Left hindlimb (tissue), 1 donor: ENCODE results near the gene TACC2.

ENCODE experiments used
- DNase-seq: peaks from one replicate; pipeline ENCODE4 v3.0.0-alpha.2; 2018

Gene TACC2

DNA sequence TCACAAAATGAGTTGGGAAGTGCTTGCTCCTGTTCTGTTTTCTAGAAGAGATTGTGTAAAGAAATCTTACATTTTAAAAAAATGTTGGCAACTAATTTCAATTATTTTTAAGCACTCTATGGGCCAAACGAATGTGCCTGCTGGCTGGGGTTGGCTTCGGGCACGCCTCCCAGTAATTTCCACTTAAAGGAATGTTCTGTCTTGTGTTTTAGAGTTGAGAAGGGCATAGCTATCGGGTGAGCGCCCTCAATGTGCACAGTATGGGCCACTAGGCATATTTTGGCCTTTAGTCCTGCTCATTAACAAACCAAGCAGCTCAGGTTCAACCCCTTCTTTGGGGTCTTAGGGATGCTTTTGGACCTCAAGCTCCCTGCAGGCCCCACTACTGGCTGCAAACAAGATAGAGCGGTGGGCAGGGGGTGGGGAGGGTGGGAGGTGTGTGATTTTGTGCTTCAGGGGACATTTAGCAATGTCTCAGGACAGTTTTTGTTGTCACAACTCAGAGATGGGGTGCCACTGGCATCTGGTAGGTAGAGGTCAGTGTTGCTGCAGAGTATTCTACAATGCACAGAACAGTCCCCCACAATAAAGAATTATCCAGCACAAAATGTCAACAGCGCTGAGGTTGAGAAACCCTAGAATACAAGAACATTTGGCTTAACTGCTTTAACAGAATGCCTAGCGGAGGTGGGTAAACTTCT lies 40.7 kb downstream of the TACC2 start:
- no peak for DNase-seq

DNA sequence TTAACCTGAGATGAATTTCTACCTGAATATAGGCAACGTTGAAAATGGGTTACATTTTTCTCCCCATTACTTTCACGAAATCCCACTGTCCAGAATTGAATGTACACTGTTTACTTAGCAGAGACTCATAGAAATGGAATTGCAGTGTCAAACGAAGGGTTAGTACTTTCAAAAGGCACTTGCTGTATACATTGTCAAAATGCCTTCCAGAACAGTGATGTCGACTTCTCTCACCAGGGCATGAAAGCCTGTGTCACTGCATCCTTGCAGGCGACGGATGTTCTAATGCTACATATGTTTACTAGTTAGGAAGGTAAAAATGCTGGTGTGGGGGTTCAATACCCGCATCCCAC lies 41.2 kb downstream of the TACC2 start:
- no peak for DNase-seq

DNA sequence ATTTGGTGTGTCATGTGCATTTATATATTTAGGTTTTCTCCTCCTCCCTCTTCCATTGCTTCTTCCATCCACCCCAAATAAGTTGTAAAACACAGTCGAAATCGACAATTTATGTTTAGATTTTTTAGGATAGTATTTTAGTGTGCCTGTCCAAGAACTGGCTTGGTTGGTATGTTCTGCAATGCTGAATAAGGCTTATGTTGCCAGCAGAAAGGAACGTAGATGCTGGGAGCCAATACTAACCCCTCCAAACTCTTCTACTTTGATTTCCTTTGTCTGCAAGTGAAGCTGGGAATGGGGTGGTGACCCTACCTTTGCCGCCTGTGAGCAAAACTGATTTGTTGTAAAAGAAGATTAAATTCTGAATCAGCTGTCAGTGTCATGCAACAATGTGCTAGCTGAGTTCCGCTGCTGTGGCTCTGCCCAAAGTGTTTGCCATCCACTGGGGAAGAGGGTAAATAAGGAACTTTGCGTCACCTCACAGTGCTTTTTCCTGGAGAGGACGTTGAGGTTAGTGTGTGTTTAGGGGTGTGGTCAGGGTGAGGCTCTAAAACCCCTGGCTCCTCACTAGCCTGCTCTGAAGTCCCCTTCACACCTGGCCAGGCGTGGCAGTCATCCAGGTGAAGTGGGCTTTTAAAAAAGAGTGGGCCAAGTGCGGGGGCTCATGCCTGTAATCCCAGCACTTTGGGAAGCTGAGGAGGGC lies 44.4 kb downstream of the TACC2 start:
- no peak for DNase-seq

DNA sequence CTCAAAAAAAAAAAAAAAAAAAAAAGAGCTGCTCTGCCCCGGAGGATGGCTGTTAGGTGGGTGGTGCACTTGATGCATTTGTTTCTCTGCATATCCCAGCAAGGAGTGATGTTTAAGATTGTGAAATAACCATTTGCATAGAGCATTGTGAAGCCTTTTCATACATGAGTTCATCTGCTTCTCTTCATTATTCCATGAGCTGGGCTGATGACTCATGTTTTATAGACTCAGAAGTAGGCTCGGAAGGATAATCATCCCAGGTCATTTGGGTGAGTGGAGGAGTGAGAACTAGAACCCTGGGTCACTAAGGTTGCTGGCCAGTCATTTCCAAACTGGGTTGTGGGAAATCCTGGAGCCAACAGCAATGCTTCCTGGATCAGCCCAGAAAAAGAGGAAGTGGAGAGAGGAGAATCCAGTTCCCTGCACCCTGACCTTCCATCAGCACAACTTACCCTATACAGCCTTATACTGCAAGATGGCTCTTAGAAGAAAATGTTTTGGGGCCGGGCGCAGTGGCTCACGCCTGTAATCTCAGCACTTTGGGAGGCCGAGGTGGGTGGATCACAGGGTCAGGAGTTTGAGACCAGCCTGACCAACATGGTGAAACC lies 45.3 kb downstream of the TACC2 start:
- no peak for DNase-seq

DNA sequence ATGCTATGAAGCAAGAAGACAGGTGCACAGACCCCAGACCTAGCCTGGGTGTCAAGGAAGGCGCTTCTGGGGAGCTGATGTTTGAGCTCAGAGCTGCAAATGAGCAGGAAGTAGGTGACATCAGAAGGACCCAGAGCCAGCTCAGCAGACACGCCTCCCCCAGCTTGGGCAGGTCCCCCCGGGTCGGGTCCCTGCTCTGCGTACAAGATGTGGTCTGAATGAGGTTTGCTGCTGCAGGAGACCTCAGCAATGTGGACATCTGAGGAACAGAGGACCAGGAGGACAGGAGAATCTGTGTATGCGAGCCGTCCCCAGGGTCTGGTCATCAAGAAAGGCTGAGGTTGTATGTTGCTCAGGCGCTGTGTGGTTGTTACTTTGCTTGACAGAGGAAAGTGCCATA lies 51.8 kb downstream of the TACC2 start:
- no peak for DNase-seq

DNA sequence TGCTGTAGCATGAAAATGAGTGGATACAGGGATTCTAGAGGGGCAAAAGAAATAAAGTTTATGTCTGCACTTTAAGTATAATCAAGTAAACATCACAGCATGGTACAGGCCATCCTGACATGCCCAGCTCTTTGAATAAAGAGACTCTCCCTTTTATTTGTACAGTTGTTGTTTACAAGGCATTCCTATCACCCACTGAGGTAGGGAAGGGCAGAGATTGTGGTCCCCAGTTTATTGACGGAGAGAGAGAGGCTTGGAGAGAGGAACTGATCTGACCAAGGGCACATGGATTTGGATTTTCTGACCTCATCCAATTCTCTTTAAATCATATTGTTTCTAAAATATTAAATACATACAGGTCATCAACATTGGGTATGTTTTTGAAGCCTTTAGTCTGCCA lies 53.9 kb downstream of the TACC2 start:
- no peak for DNase-seq

DNA sequence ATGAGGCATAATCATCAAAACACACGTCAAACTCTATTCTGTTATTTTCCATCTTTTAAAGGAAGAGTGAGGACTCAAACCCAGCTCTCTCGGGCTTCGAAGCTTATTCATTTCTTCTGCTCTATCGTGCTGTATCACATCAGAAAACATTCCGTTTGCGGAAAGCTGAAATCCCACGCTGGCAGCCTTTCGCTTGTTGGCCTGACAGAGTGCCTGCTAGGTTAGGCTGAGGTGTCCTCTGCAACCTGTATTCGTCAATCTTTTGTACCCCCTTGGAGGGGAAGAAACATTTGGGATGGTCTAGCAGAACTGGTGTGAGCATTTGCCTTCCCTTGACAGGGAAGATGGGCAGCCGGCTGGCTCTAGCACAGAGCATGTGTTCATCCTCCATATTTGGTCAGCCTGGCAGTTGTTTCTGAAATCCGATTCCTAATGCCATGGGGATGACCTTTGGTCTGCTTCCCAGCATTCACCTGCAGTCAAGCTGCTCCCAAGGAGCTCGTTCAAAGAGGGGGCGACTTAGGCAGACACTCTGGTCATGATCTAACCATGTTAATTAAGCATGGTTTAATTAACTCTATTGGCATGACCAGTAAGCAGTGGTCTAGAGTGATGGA lies 55.2 kb downstream of the TACC2 start:
- DNase-seq: peak; percentile 61

DNA sequence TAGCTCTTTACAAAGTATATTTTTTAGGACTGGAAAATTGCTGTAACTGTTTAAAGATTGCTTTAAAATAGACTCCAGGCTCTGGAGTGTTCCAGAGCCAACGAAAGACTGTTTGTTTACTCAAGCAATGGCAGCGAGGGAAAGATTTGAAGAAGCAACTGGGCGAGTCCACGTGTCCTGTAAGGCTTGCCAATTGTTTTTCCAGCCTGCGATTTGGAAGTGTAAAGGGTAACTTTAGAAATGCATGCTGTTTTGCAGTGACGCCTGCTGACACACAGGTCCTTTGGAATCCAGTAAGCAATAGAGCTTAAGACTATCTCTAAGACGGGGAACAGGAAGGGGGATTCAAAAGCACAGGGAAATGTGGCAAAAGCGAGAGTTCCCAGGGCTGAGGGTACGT lies 55.8 kb downstream of the TACC2 start:
- DNase-seq: peak; percentile 77

DNA sequence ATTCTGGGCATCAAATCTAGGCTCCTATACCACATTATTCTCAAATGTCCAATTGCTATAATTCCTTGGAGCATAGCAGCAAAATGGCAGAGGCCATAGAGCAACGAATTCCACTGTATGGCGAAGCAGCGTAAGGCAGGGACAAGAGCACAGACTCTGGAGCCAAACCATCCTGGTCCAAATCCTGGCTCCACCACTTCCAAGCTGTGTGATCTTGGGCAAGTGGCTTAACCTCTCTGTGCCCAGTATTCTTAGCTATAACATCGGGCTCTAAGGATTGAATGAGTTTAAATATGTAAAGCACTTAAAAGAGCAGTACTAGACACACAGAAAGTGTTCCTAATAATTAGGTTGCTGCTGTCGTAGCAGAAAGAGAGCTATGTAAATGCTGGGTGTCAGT lies 56.2 kb downstream of the TACC2 start:
- DNase-seq: no peak

DNA sequence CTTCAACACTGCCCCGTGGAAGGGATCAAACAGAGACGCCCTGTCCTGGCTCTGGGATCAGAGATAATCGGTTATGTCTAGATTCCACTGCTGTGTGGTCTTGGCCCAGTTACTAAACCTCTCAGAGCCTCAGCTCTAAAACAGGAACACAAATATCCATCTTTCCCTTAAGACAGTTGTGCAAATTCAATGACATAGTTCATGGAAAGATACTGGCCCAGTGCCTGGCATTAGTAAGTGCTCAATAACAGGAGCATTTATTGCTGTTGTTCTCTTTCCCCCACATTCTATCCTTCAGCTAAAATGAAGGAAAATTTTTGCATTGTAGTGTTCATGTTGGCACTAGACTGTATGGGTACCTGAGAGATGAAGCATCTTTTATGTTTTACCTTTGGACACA lies 58.6 kb downstream of the TACC2 start:
- DNase-seq: no peak

DNA sequence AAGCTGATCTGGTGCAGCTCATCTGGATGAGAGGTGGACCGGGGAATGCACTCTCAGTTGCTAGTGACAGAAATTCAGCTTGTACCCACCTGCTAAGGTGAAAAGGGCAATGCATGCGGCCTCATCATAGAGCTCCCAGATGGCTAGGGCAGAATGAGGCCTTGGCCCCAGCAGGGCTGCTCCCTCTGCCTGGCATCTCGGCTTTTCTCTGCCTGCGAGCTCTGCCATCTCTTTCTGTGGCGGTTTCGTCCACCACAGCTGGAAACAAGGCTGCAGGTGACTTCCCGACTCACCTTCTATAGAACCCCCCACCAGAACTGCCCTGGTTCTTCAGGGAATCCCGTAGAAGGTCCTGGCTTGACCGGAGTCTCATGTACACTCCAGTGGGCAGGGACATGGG lies 60.1 kb downstream of the TACC2 start:
- no peak for DNase-seq

DNA sequence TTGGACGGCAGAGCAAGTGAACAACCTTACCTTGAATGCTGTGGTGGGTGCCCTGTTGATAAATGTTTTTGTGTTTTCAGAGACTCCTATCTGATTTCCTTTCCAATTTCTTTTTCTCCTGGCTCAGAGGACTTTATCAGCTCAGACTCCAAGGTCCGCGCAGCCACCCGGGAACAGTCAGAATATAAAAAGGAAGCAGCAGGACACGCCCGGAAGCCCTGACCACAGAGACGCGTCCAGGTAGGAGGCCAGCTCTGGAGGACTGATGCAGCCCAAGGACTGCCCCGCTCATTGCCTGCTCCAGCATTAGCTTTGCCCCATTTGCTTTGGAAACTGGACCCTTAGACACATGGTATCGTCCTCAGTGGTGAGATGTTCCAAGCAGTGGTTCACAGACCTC lies 61.3 kb downstream of the TACC2 start:
- DNase-seq: no peak

DNA sequence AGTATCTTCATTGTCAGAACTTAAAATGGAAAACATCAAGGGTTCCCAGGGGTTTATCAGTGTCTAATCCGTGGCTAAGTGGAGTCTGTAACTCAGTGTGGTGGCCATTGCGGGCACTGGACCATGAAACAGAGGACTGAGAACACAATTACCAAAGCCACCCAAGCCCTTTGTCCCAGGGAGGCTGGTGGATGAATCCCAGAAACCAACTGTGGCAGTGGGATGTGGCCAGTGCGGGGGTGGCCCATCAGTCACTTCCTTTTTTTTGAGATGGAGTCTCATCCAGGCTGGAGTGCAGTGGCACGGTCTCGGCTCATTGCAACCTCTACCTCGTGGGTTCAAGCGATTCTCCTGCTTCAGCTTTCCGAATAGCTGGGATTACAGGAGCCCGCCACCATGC lies 61.8 kb downstream of the TACC2 start:
- DNase-seq: no peak

DNA sequence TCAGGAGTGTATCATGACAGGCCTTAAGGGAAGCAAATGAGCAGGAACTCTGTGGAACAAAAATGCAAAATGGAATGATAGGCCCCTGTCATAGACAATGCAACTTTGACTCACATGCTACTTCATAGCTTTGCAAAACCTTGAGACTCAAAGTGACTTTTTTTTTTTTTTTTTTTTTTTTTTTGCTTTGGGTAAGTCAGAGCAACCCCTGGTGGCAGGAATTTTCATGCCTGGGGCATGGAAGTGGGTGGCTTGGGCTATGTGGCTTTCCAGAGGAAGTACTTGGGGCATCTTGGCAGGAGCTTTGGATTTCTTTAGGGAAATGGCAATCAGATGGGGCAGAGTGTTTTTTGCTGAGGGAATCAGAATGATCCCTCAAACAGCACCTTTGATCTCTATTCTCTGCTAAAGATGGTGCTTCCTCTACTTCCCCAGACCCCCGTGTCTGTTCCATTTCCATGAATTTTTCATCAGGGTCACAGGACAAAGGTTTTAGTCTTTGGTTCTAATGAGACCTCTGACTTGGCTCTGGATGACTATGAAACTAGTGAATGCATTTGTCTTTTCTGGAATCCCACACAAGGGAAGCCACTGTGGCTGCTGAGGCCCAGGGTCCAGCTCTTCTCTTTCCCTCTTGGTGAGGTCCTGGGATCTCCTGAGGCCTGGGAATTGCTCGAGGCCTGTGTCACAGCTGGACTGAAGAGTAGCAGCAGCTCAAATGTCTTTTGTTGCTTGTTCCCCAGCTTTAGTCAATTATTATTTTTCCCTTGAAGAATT lies 62.8 kb downstream of the TACC2 start:
- peak; percentile 60 for DNase-seq

DNA sequence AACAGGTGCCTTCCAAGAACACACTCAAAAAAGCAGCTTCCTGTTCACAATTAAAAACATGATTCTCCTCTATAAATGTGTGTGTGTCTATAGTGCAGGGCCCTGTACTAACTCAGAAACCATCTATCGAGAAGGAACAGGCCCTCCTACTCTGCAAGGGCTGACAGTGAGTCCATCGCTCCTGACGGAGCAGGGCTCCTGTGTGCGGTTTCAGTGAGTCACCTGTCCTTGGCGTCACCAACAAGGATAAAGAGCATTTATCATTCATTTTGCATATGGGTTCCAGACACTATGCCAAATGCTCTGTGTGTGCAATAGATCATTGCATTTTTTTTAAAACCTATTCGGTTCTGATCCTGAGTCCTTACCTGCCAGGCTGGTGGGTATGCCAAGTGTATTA lies 63.7 kb downstream of the TACC2 start:
- no peak for DNase-seq

DNA sequence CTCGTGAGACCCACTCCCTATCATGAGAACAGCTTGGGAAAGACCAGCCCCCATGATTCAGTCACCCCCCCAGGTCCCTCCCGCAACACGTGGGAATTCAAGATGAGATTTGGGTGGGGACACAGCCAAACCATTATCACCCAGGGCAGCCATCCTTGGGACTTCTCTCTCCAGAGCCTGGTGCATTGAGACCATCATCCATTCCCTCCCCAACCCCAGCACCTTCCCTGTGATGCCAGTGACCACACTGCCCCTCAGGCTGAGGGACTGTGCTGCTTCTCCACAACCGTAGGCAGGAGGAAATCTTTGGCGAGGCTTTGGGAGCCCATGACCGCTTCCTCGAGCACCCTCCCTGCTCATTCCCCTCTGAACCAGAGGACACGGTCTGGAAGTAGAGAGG lies 64.4 kb downstream of the TACC2 start:
- no peak for DNase-seq

DNA sequence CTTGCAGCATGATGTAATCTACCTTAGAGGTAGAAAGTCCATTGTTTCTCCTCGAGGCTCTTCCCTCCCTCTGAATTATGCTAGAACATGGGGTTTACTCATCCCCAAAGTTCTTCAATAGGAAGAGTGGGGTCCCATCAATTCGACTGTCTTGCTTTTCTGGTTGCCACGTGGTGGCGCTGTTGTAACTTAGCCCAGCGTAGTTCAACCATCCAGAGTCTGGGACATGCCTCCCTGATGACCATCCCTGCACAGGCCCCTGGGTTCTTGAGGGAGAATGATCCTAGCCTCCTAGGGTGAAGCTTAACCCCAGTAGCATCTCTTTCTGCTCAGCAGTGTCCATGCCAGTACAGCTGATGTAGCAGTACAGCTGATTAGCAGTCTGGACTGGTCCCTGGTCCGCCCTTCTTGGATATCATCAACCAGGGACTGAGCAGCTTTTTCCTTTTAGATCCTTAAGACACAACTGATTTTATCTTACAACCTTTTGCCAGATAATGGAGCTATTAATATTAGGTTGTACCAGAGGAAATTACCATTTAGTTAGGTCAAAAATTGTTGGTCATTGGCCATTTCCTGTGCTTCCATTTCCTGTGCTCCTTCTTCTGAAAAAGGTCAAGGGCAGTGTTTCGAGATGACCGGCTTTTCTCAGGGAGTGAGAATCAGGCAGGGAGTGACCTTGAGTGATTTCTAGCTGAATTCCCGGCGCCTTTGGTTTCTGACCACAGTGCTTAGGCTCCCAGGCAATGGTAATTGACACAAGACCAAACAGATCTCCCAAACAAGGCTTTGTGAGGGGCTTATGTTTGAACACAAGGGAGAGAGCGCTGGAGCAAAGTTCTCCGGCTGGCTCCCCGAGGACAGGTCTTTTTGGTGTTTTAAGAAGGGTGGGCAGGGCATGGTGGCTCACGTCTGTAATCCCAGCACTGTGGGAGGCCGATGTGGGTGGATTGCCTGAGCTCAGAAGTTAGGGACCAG lies 65.4 kb downstream of the TACC2 start:
- DNase-seq: peak; percentile 64

DNA sequence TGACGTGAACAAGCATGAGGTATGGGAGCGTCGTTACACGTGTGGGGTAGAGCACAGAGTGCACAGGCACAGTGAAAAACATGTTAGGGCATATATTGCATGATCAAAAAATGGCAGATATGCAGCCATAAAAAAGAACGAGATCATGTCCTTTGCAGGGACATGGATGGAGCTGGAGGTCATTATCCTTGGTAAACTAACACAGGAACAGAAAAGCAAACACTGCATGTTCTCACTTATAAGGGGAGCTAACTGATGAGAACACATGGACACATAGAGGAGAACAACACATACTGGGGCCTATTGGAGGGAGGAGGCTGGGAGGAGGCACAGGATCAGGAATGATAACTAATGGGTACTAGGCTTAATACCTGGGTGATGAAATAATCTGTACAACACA lies 66.3 kb downstream of the TACC2 start:
- DNase-seq: no peak

DNA sequence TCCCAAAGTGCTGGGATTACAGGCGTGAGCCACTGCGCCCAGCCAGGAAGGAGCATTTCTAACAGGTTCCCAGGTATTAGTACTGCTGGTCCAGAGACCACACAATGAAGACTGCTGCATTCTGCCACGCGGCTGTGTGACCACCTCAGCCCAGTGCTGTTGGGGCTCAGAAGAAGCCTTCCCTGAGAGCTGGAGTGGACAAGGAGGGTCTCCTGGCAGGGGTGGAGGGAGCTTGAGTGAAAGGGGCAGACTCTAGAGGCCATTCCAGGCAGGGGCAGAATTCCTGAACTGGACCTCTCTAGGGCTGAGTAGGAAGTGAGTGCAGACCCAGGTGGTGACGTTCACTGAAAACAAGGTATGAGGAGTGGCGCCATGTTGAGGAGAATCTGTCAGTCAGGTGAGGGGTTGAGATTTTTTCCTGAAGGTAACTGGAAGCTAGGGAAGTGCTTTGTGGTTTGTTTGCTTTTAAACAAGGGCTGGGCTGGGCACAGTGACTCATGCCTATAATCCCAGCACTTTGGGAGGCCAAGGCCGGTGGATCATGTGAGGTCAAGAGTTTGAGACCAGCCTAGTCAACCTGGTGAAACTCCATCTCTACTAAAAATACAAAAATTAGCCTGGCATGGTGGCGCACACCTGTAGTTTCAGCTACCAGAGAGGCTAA lies 67.6 kb downstream of the TACC2 start:
- DNase-seq: no peak

DNA sequence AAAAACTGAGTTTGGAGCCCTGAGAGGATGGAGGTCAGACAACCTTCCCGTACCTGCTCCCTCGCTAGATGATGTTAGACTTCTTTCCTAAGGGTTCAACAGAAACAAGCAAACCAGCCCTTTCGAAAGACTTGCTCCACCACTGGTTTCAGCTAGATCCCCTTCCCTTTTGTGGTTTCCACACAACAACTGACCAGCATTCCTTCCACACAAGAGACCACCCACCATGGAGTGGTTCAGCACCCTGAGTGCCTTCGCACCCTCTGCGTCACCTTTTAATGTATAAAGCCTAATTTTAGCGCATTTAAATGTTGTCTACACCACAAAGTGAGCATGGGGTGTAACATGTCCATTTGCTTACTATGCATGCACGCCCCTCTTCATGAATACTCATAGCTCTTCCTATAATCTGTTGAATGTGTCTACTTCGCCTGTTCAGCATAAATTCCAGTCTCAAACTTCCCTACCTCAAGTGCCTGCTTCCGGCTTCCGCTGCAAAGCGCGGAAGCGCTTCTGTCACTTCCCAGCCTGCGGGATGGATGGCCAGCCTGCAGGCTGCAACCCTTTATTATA lies 69.0 kb downstream of the TACC2 start:
- no peak for DNase-seq

DNA sequence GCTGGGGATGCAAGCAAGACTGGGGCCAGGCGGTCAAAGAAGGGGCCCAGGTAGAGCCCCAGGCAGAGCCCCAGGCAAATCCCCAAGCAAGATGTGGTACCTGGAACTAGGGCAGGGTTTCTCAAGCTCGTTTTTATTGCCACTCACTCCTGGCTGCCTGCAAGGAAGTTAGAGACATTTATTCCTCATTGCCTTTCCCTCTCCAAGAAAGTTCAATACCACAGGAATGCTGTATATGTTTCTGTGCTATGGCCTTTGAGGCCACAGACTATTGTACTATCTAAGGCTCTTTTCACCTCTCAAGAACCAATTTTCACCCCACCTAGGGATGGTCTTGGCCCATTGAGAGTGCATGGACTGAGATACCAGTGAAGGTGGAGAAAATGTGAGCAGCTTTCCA lies 71.3 kb downstream of the TACC2 start:
- DNase-seq: no peak
